HG03460 (cell line): ENCODE measurements around the gene KIF1C.

Source experiments
- ATAC-seq: cut with Tn5 transposase; IDR thresholded peaks from one replicate; pipeline ENCODE4 v1.9.1; 2021; ENCODE audit not compliant: unreplicated experiment

The KIF1C gene

GRCh38 chr17:4968486-4969046 lies 29.2 kb upstream of the KIF1C start:
- ATAC-seq: no peak

- no peak for ATAC-seq
These were observed 28.7 kb upstream of the KIF1C start for GRCh38 chr17:4969047-4969550.

- no peak for ATAC-seq
These were observed 28.1 kb upstream of the KIF1C start for GRCh38 chr17:4969551-4970173.

- no peak for ATAC-seq
These were observed 27.5 kb upstream of the KIF1C start for GRCh38 chr17:4970273-4970672.

GRCh38 chr17:4971826-4972225 lies 25.9 kb upstream of the KIF1C start:
- ATAC-seq: no peak

- ATAC-seq: no peak
These were observed 25.4 kb upstream of the KIF1C start for GRCh38 chr17:4972322-4972721.

GRCh38 chr17:4972752-4973151 lies 25.0 kb upstream of the KIF1C start:
- ATAC-seq: no peak

GRCh38 chr17:4973256-4974114 lies 24.3 kb upstream of the KIF1C start:
- no peak for ATAC-seq

GRCh38 chr17:4974115-4974670 lies 23.6 kb upstream of the KIF1C start:
- ATAC-seq: no peak

- ATAC-seq: no peak
These were observed 19.0 kb upstream of the KIF1C start for GRCh38 chr17:4978726-4979125.

GRCh38 chr17:4980644-4981216 lies 17.0 kb upstream of the KIF1C start:
- ATAC-seq: no peak

GRCh38 chr17:4982305-4982704 lies 15.4 kb upstream of the KIF1C start:
- no peak for ATAC-seq

- ATAC-seq: no peak
These were observed 11.3 kb upstream of the KIF1C start for GRCh38 chr17:4986403-4986802.

- peak; percentile 67 for ATAC-seq
These were observed 10.6 kb upstream of the KIF1C start, which contains the start of gene CAMTA2 for GRCh38 chr17:4986951-4987766. TSS of gene CAMTA2 (minus strand) at chr17:4987675. CDS start at chr17:4986222, 1,453 bp downstream.

GRCh38 chr17:4987767-4988567 lies 9.8 kb upstream of the KIF1C start:
- peak; percentile 4 for ATAC-seq

- no peak for ATAC-seq
These were observed 3.6 kb upstream of the KIF1C start for GRCh38 chr17:4994081-4994595.

GRCh38 chr17:4998027-4998731 lies 429 bp downstream of the KIF1C start:
- ATAC-seq: peak; percentile 9

- ATAC-seq: no peak
These were observed 1.1 kb downstream of the KIF1C start for GRCh38 chr17:4998732-4999429.
